ENCODE measurements around the gene PATJ. TPM values are rescaled to one million over a fixed set of nuclear protein-coding genes. Genes with fewer than 3 reads are reported as not detected.

Gene PATJ
- total RNA-seq, 1 experiment from 2014 or later, result 47.3 TPM

- H3K36me3 Mint-ChIP-seq (ENCODE audit: insufficient read depth in 1 of 3, low read depth in 3 of 3), result no peaks in the 10 kb centered on the region
- H3K27ac ChIP-seq (ENCODE audit: insufficient read length, low read depth, low read length), result no peak overlapping the region
- no peak overlapping the region for H4K8ac ChIP-seq (replicated peaks; ENCODE audit: insufficient read length, low read depth, low read length)
- H3K14ac ChIP-seq (ENCODE audit: insufficient read depth, low read length), result no peak overlapping the region
- no peak overlapping the region for H2BK12ac ChIP-seq (ENCODE audit: insufficient read length, low read depth, low read length)
- no peaks in the 10 kb centered on the region for H3K27me3 ChIP-seq (ENCODE audit: insufficient read depth, low read length)
- no peak overlapping the region for H3K4me3 Mint-ChIP-seq
- H4K91ac ChIP-seq (ENCODE audit: insufficient read length, low read depth, low read length), result no peak overlapping the region
- no peak overlapping the region for H3K56ac ChIP-seq (ENCODE audit: insufficient read length, low read depth, low read length)
- H3K9ac ChIP-seq (ENCODE audit: extremely low read depth, insufficient read length, low read length), result no peak overlapping the region
- H2AFZ ChIP-seq (ENCODE audit: low read length), result no peak overlapping the region
- no peaks in the 10 kb centered on the region for H3K27me3 Mint-ChIP-seq (ENCODE audit: low read depth)
- no peak overlapping the region for H2AK5ac ChIP-seq (ENCODE audit: insufficient read length, low read length)
- no peak overlapping the region for H3T11ph ChIP-seq (ENCODE audit: low read length)
- no peak overlapping the region for H3K23ac ChIP-seq (ENCODE audit: insufficient read length, low read depth, low read length)
- H3K4me1 Mint-ChIP-seq, result peaks cover 18 to 25% of the 10 kb centered on the region in 2 experiments
- no peaks in the 10 kb centered on the region for H3K9me3 ChIP-seq (ENCODE audit: control insufficient read depth, low read depth, low read length)
- peaks cover 13% of the 10 kb centered on the region; the same call in 1 of the 2 replicates for H3K79me2 ChIP-seq (ENCODE audit: insufficient read depth, low read length)
- no peak overlapping the region for H2BK20ac ChIP-seq (ENCODE audit: low read depth, low read length, poor library complexity, severe bottlenecking)
- no peak for TF ChIP-seq CTCF (conservative IDR thresholded peaks at IDR 0.05)
- H4K5ac ChIP-seq (ENCODE audit: insufficient read length, low read depth, low read length), result no peak overlapping the region
- H3K18ac ChIP-seq (ENCODE audit: insufficient read length, low read depth, low read length), result no peak overlapping the region
- H2BK120ac ChIP-seq (ENCODE audit: low read depth, low read length, poor library complexity, severe bottlenecking), result no peak overlapping the region
- DNase-seq, result no peak
- H2BK15ac ChIP-seq (ENCODE audit: low read depth, low read length), result no peak overlapping the region
- H3K79me1 ChIP-seq (ENCODE audit: insufficient read depth, low read depth, low read length, poor library complexity, severe bottlenecking), result peaks cover 18% of the 10 kb centered on the region
- WGBS (ENCODE audit: extremely low coverage, insufficient read length, low lambda C conversion rate), result no CpG with 5 or more reads among the region's 3 CpGs
- no peak overlapping the region for H3K27ac Mint-ChIP-seq
- H3K23me2 ChIP-seq (ENCODE audit: insufficient read length, low read depth, low read length, poor library complexity, severe bottlenecking), result no peaks in the 10 kb centered on the region
- no peak overlapping the region for H3K4ac ChIP-seq (ENCODE audit: low read depth, low read length)
- no peaks in the 10 kb centered on the region for H4K20me1 ChIP-seq (ENCODE audit: control insufficient read depth, insufficient read depth, insufficient read length)
- H3K4me1 ChIP-seq (ENCODE audit: insufficient read depth, low read length), result no peaks in the 10 kb centered on the region; the same call in 1 of the 2 replicates
- no peak overlapping the region for H3K4me2 ChIP-seq (ENCODE audit: insufficient read depth, insufficient read length, low read length)
- H3K9me3 Mint-ChIP-seq, result no peaks in the 10 kb centered on the region
- no peak overlapping the region for H2BK5ac ChIP-seq (ENCODE audit: insufficient read length, low read length)
Observed at GRCh38 chr1:61756773-61757172, 14.5 kb downstream of the PATJ start.

Data from H9 (cell line).